Mucosa of descending colon (tissue), 3 donors: Measurements from ENCODE around the gene CPNE6. TPM values are rescaled to one million over a fixed set of nuclear protein-coding genes. Genes with fewer than 3 reads are reported as not detected.

Experiments used
- ATAC-seq: fragments of 200-7000 bp; cut with Tn5 transposase; one replicate; pipeline ENCODE4 v1.9.1; 2020; ENCODE audit warnings: mild to moderate bottlenecking, moderate library complexity
- DNase-seq, 3 donors: peaks; one replicate each; pipeline ENCODE4 v3.0.0-alpha.2; 2020
- H3K36me3 ChIP-seq: fragments of 200-600 bp; one replicate; pipeline ENCODE4 v1.8.0; 2021; ENCODE audit warnings: low read depth, mild to moderate bottlenecking
- H3K4me1 ChIP-seq: fragments of 200-600 bp; one replicate; pipeline ENCODE4 v1.8.0; 2021; ENCODE audit warnings: low read depth, mild to moderate bottlenecking
- H3K4me3 ChIP-seq: fragments of 200-600 bp; one replicate; pipeline ENCODE4 v1.8.0; 2021; ENCODE audit warnings: mild to moderate bottlenecking
- H3K9me3 ChIP-seq: fragments of 200-600 bp; one replicate; pipeline ENCODE4 v1.8.0; 2021; ENCODE audit warnings: mild to moderate bottlenecking
- CTCF ChIP-seq: fragments of 200-600 bp; IDR thresholded peaks from one replicate; pipeline ENCODE4 v1.8.0; 2022; ENCODE audit warnings: antibody characterized with exemption, mild to moderate bottlenecking
- intact Hi-C, 2 donors: fragments of 100-400 bp; cut with DNase I in 1 of 2; cut with micrococcal nuclease in 1 of 2; formaldehyde crosslinking; loops; one replicate each; pipeline versions ENCODE4 v1.11.0 to v1.11.1; 2022; cut with DNase I, micrococcal nuclease
- total RNA-seq, 3 donors: library from RNA; stranded (reverse); fragmentation: NEBNext Ultra II Directional in 2 of 3; extraction: Animal tissue kit (Norgen Biotek cat#: 25700) in 2 of 3; gene quantifications; one replicate each; pipeline versions ENCODE4 v1.2.1 to v1.2.4, GENCODE V29; 2021 to 2023
- donor health status: DM: no; HTN: no; CAD: no; lungs with moderate emphysema.
- donor health status: DM: no; HTN: no; CAD: no.
- donor health status: DM: no; HTN: yes; CAD: no.

Gene CPNE6
- total RNA-seq, 3 donors from 2014 or later: 0.14 to 2.2 TPM; not detected in 1

GRCh38 chr14:24076302-24076601 lies 4.9 kb downstream of the CPNE6 start:
- H3K4me1 ChIP-seq: peaks cover 22% of the 10 kb centered on the region
- H3K36me3 ChIP-seq: no peaks in the 10 kb centered on the region
- no peak for TF ChIP-seq CTCF
- no peak overlapping the region for H3K4me3 ChIP-seq
- intact Hi-C loops: no loop called here
- DNase-seq (no peak), ATAC-seq (no peak)
- no peaks in the 10 kb centered on the region for H3K9me3 ChIP-seq

GRCh38 chr14:24077086-24077485 lies 5.7 kb downstream of the CPNE6 start:
- Histone ChIP-seq H3K4me1 (peaks cover 20% of the 10 kb centered on the region), H3K36me3 (no peaks in the 10 kb centered on the region), H3K4me3 (no peak overlapping the region), H3K9me3 (no peaks in the 10 kb centered on the region)
- no peak for TF ChIP-seq CTCF
- intact Hi-C loops: no loop called here
- ATAC-seq (no peak), DNase-seq (no peak)

- no peak for ATAC-seq
These were observed 6.8 kb downstream of the CPNE6 start for GRCh38 chr14:24078146-24078545.

GRCh38 chr14:24079491-24080141 lies 8.3 kb downstream of the CPNE6 start:
- H3K36me3 ChIP-seq: no peaks in the 10 kb centered on the region
- intact Hi-C loops: no loop called here
- H3K4me1 ChIP-seq: peaks cover 10% of the 10 kb centered on the region
- no peak overlapping the region for H3K4me3 ChIP-seq
- H3K9me3 ChIP-seq: no peaks in the 10 kb centered on the region
- no peak for TF ChIP-seq CTCF
- ATAC-seq: no peak
- DNase-seq: no peak

More at GRCh38 chr14:24078146-24078545, 6.8 kb downstream of the CPNE6 start:
- intact Hi-C loops: no loop called here
- TF ChIP-seq CTCF: no peak
- H3K4me3 ChIP-seq: no peak overlapping the region
- H3K4me1 ChIP-seq: peaks cover 12% of the 10 kb centered on the region
- no peaks in the 10 kb centered on the region for H3K36me3 ChIP-seq
- no peaks in the 10 kb centered on the region for H3K9me3 ChIP-seq
- no peak for DNase-seq

GRCh38 chr14:24080142-24080530 lies 8.8 kb downstream of the CPNE6 start:
- DNase-seq (no peak), ATAC-seq (no peak)
- Histone ChIP-seq H3K4me1 (peaks cover 8% of the 10 kb centered on the region), H3K36me3 (no peaks in the 10 kb centered on the region), H3K9me3 (no peaks in the 10 kb centered on the region), H3K4me3 (no peak overlapping the region)
- intact Hi-C loops: no loop called here
- TF ChIP-seq CTCF: no peak
